HT-29 (cell line): ENCODE data around the gene DNAAF2. TPM values are rescaled to one million over a fixed set of nuclear protein-coding genes. Genes with fewer than 3 reads are reported as not detected.
"Not testable (repeated sequence)": the region's sequence is repeated elsewhere in the genome, so short reads cannot be mapped to it uniquely, and the experiment has no call there.

Source experiments
- DNase-seq: peaks from one replicate; pipeline ENCODE4 v3.0.0-alpha.2; 2015; ENCODE audit warnings: low spot score
- total RNA-seq: library from RNA; depleted of rRNA; stranded (reverse); fragments of >200 nt; shearing (Covaris generic); gene quantifications from 2 replicates; pipeline ENCODE4 v1.2.3, GENCODE V29; 2014

DNAAF2 gene
- total RNA-seq, 1 experiment from 2014 or later: 24.9 TPM

GRCh38 chr14:49622022-49622607 lies 12.9 kb downstream of the DNAAF2 start:
- DNase-seq: peak; percentile 30

GRCh38 chr14:49621114-49621881 lies 13.7 kb downstream of the DNAAF2 start:
- DNase-seq: peak; percentile 49

GRCh38 chr14:49620182-49621113 lies 14.6 kb downstream of the DNAAF2 start, which contains the start of the genes MGAT2 and RPL36AL:
TSS of gene MGAT2 (plus strand) at chr14:49620799. CDS start at chr14:49621269, 470 bp downstream.
TSS of gene RPL36AL (minus strand) at chr14:49620626. CDS start at chr14:49619104, 1,522 bp downstream.
- peak; percentile 95 for DNase-seq

- DNase-seq: no peak
Observed at GRCh38 chr14:49619730-49620129, 15.3 kb downstream of the DNAAF2 start.

GRCh38 chr14:49619273-49619672 lies 15.8 kb downstream of the DNAAF2 start:
- DNase-seq: not testable (repeated sequence)

- DNase-seq: no peak
Observed at GRCh38 chr14:49617852-49618519, 17.1 kb downstream of the DNAAF2 start.

- no peak for DNase-seq
Observed at GRCh38 chr14:49615776-49616175, 19.3 kb downstream of the DNAAF2 start.

GRCh38 chr14:49614196-49614595 lies 20.8 kb downstream of the DNAAF2 start:
- no peak for DNase-seq

GRCh38 chr14:49612671-49613070 lies 22.4 kb downstream of the DNAAF2 start:
- DNase-seq: no peak

GRCh38 chr14:49612251-49612650 lies 22.8 kb downstream of the DNAAF2 start:
- DNase-seq: no peak

- DNase-seq: no peak
Observed at GRCh38 chr14:49607583-49607982, 27.5 kb downstream of the DNAAF2 start.

GRCh38 chr14:49598485-49599300 lies 36.4 kb downstream of the DNAAF2 start, which contains the start of gene LRR1:
TSS of gene LRR1 (plus strand) at chr14:49598940. CDS start at chr14:49599021, 81 bp downstream.
- DNase-seq: peak; percentile 81

- DNase-seq: no peak
Observed at GRCh38 chr14:49598189-49598484, 36.9 kb downstream of the DNAAF2 start.

- DNase-seq: no peak
Observed at GRCh38 chr14:49594347-49595091, 40.5 kb downstream of the DNAAF2 start.

- no peak for DNase-seq
Observed at GRCh38 chr14:49593016-49593415, 42.0 kb downstream of the DNAAF2 start.

GRCh38 chr14:49589387-49589786 lies 45.7 kb downstream of the DNAAF2 start:
- DNase-seq: no peak

- peak; percentile 84 for DNase-seq
Observed at GRCh38 chr14:49586673-49587460, 48.2 kb downstream of the DNAAF2 start.

- peak; percentile 97 for DNase-seq
Observed at GRCh38 chr14:49585803-49586672, 49.0 kb downstream of the DNAAF2 start, which contains the start of gene RPS29. TSS of gene RPS29 (minus strand) at chr14:49586380. CDS start at chr14:49586346, 34 bp downstream.
